ENCODE measurements around the gene RAMP3. TPM values are rescaled to one million over a fixed set of nuclear protein-coding genes. Genes with fewer than 3 reads are reported as not detected.
A peak's percentile ranks its signal among the peaks of the same experiment; 100 is the strongest.

Gene RAMP3
- total RNA-seq, 4 donors from 2014 or later: 11.9 to 182 (median 57.5) TPM

DNA sequence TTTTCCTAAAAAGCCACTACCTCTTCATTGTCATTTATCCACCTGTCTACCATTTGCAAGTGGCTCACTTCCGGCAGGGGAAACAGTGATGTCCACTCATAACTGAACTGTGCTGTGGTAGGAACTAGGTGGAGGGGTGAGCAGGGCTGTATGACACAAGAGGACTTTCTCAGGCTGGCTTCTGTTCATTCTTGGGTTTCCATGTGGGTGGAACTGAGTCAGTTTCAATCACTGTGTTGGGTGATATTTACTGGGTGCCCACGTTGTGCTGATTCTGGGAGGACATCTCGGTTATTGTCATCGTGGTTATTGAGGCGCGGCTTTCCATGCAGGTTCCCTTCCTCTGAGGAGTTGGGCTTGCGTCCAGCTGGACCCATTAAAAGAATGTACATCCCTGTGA is 38.8 kb downstream of the RAMP3 start:
- no peak overlapping the region for H3K4me3 ChIP-seq
- DNase-seq: no peak

DNA sequence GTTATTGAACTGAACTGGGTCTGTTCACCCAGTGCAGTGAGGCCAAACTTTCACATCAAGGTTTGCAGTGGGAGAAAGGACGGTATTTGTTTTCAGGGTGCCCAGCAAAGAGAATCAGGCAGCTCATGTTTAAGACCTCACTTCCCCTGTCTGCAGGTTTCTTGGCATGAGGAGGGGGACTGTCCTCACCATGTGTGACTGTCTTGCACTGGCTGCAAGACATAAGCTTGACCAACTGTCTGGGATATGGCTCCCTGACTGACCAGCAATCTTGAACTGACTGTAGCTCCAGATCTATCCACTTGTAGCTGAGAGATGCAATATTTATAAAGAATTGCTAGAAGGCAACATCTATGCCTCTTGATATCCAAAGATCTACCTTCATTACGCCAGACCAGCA is 39.9 kb downstream of the RAMP3 start:
- TF ChIP-seq, protein P1, sequence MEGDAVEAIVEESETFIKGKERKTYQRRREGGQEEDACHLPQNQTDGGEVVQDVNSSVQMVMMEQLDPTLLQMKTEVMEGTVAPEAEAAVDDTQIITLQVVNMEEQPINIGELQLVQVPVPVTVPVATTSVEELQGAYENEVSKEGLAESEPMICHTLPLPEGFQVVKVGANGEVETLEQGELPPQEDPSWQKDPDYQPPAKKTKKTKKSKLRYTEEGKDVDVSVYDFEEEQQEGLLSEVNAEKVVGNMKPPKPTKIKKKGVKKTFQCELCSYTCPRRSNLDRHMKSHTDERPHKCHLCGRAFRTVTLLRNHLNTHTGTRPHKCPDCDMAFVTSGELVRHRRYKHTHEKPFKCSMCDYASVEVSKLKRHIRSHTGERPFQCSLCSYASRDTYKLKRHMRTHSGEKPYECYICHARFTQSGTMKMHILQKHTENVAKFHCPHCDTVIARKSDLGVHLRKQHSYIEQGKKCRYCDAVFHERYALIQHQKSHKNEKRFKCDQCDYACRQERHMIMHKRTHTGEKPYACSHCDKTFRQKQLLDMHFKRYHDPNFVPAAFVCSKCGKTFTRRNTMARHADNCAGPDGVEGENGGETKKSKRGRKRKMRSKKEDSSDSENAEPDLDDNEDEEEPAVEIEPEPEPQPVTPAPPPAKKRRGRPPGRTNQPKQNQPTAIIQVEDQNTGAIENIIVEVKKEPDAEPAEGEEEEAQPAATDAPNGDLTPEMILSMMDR (IDR thresholded peaks at IDR 0.05): no peak
- TF ChIP-seq POLR2A (IDR thresholded peaks at IDR 0.05): no peak
- intact Hi-C loops (cut with DNase I; ENCODE audit: low total_unique reads): no loop called here
- Histone ChIP-seq H3K9me3 (no peaks in the 10 kb centered on the region), H3K36me3 (no peaks in the 10 kb centered on the region), H3K27ac (no peak overlapping the region), H3K27me3 (no peaks in the 10 kb centered on the region), H3K4me3 (no peak overlapping the region), H3K4me1 (no peaks in the 10 kb centered on the region)
- no peak for DNase-seq

More for the DNA sequence above, 38.8 kb downstream of the RAMP3 start:
- H3K36me3 ChIP-seq: no peaks in the 10 kb centered on the region
- TF ChIP-seq, protein P1 (IDR thresholded peaks at IDR 0.05): no peak
- TF ChIP-seq POLR2A (IDR thresholded peaks at IDR 0.05): no peak
- no peak overlapping the region for H3K27ac ChIP-seq
- H3K27me3 ChIP-seq: no peaks in the 10 kb centered on the region
- no peaks in the 10 kb centered on the region for H3K9me3 ChIP-seq
- H3K4me1 ChIP-seq: no peaks in the 10 kb centered on the region
- intact Hi-C loops (cut with DNase I; ENCODE audit: low total_unique reads): no loop called here

DNA sequence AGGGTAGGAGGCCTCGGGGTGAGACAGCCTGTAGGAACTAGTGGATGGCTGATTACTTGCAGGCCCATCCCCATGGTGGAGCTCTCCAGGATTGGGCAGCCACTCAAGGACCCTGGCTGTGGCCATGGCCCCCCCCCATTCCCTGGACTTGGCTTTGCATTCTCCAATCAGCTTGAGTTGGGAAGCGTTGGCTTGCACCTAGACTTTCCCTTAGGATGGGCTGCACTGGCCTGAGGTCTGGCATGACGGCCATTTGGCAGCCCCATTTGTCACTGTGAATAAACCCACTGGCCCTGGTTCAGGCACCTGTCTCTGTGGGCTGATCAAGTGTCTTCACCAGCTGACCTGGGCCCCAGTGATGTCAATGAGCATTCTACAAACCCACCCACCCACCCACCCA is 41.4 kb downstream of the RAMP3 start:
- no peak for DNase-seq
- intact Hi-C loops (cut with DNase I; ENCODE audit: low total_unique reads): no loop called here
- Histone ChIP-seq H3K27me3 (no peaks in the 10 kb centered on the region), H3K4me1 (no peaks in the 10 kb centered on the region), H3K4me3 (no peak overlapping the region), H3K36me3 (no peaks in the 10 kb centered on the region), H3K27ac (no peak overlapping the region), H3K9me3 (no peaks in the 10 kb centered on the region)
- TF ChIP-seq POLR2A (IDR thresholded peaks at IDR 0.05): no peak
- TF ChIP-seq, protein P1 (IDR thresholded peaks at IDR 0.05): no peak

DNA sequence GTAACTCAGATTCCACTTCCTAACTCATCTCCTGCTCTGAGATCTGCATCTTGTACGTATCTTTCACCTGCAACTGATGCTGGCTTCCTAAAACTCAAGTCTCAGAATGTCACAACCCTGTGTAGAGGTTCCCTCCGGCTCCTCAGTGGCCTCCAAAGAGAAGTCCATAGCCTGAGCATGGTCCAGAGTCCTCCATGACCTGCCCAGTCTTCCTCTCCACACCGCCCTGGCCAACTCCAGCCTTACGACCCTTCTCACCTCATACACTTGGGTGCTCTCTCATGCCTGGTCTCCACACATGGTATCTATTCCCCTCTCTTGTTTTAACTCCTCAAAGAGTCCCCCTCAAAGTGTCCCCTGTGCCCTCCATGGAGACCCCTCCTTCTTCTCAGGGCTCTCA is 41.9 kb downstream of the RAMP3 start:
- no peak for TF ChIP-seq POLR2A (IDR thresholded peaks at IDR 0.05)
- TF ChIP-seq, protein P1 (IDR thresholded peaks at IDR 0.05): no peak
- DNase-seq: no peak
- intact Hi-C loops (cut with DNase I; ENCODE audit: low total_unique reads): no loop called here
- Histone ChIP-seq H3K27me3 (no peaks in the 10 kb centered on the region), H3K9me3 (no peaks in the 10 kb centered on the region), H3K27ac (no peak overlapping the region), H3K36me3 (no peaks in the 10 kb centered on the region), H3K4me1 (no peaks in the 10 kb centered on the region), H3K4me3 (no peak overlapping the region)

DNA sequence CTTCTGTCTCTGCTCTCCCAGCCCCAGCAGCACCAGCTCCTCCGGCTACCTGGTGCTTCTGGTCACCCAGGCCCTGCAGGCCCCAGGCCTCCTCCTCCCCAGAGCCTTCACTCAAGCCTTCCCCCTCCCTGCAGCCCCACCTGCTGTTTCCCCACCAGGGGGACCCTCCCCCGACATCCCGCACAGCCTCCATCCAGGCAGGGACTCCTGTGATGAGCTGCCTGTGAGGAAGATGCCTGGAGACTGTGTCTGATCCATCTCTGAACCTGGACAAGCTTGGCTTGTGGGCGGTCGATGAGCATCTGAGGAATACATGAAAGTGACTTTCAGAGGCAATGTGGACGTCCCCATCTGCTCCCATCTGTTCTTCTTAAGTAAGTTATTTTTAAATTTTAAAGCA is 45.0 kb downstream of the RAMP3 start:
- Histone ChIP-seq H3K27me3 (no peaks in the 10 kb centered on the region), H3K27ac (no peak overlapping the region), H3K4me1 (no peaks in the 10 kb centered on the region), H3K36me3 (no peaks in the 10 kb centered on the region), H3K9me3 (no peaks in the 10 kb centered on the region), H3K4me3 (no peak overlapping the region)
- peak in 1 of 2 donors; percentile 4 for DNase-seq
- intact Hi-C loops (cut with DNase I; ENCODE audit: low total_unique reads): no loop called here
- TF ChIP-seq POLR2A (IDR thresholded peaks at IDR 0.05): no peak
- TF ChIP-seq, protein P1 (IDR thresholded peaks at IDR 0.05): no peak

All from uterus (tissue), 4 donors.